ENCODE results near the gene CAMK1D. TPM values are rescaled to one million over a fixed set of nuclear protein-coding genes. Genes with fewer than 3 reads are reported as not detected.

Gene CAMK1D
- total RNA-seq, 1 experiment from 2014 or later: 0.15 TPM

- DNase-seq (ENCODE audit: low spot score): no peak
Measured at GRCh38 chr10:12400266-12400931, 51.1 kb downstream of the CAMK1D start.

GRCh38 chr10:12401466-12401865, 52.1 kb downstream of the CAMK1D start:
- DNase-seq (ENCODE audit: low spot score): no peak

GRCh38 chr10:12403119-12403518, 53.8 kb downstream of the CAMK1D start:
- no peak for DNase-seq (ENCODE audit: low spot score)

GRCh38 chr10:12405342-12406320, 56.3 kb downstream of the CAMK1D start:
- DNase-seq (ENCODE audit: low spot score): peak; percentile 11

GRCh38 chr10:12406764-12407400, 57.5 kb downstream of the CAMK1D start:
- no peak for DNase-seq (ENCODE audit: low spot score)

- no peak for DNase-seq (ENCODE audit: low spot score)
Measured at GRCh38 chr10:12408472-12408871, 59.1 kb downstream of the CAMK1D start.

- no peak for DNase-seq (ENCODE audit: low spot score)
Measured at GRCh38 chr10:12409161-12409560, 59.8 kb downstream of the CAMK1D start.

GRCh38 chr10:12409613-12410012, 60.3 kb downstream of the CAMK1D start:
- DNase-seq (ENCODE audit: low spot score): no peak

- no peak for DNase-seq (ENCODE audit: low spot score)
Measured at GRCh38 chr10:12412666-12413368, 63.5 kb downstream of the CAMK1D start.

- DNase-seq (ENCODE audit: low spot score): no peak
Measured at GRCh38 chr10:12413369-12413711, 64.0 kb downstream of the CAMK1D start.

GRCh38 chr10:12414278-12414989, 65.1 kb downstream of the CAMK1D start:
- no peak for DNase-seq (ENCODE audit: low spot score)

GRCh38 chr10:12416344-12417050, 67.2 kb downstream of the CAMK1D start:
- no peak for DNase-seq (ENCODE audit: low spot score)

GRCh38 chr10:12417331-12417730, 68.0 kb downstream of the CAMK1D start:
- no peak for DNase-seq (ENCODE audit: low spot score)

GRCh38 chr10:12418000-12418399, 68.7 kb downstream of the CAMK1D start:
- DNase-seq (ENCODE audit: low spot score): no peak

- DNase-seq (ENCODE audit: low spot score): no peak
Measured at GRCh38 chr10:12418725-12419261, 69.4 kb downstream of the CAMK1D start.

GRCh38 chr10:12419262-12419847, 70.0 kb downstream of the CAMK1D start:
- DNase-seq (ENCODE audit: low spot score): peak; percentile 5

- no peak for DNase-seq (ENCODE audit: low spot score)
Measured at GRCh38 chr10:12420530-12421120, 71.3 kb downstream of the CAMK1D start.

- DNase-seq (ENCODE audit: low spot score): no peak
Measured at GRCh38 chr10:12422189-12422588, 72.8 kb downstream of the CAMK1D start.

- DNase-seq (ENCODE audit: low spot score): no peak
Measured at GRCh38 chr10:12423896-12424295, 74.5 kb downstream of the CAMK1D start.
